ENCODE results near the gene GABBR2. TPM values are rescaled to one million over a fixed set of nuclear protein-coding genes. Genes with fewer than 3 reads are reported as not detected.

GABBR2 gene
- total RNA-seq (2021; ENCODE audit: unreplicated experiment) (6.3 TPM), Bru-seq, nascent RNA (percentile 39 among the genes with signal in this experiment), BruChase-seq, experiment 1, labeled RNA remaining after a 2-hour chase (percentile 30 among the genes with signal in this experiment), BruChase-seq, experiment 2, labeled RNA remaining after a 6-hour chase (percentile 33 among the genes with signal in this experiment)
- 9.2 TPM for polyA plus RNA-seq (2012; ENCODE audit: insufficient read length)
- long read RNA-seq, full-length matches to known transcripts = 9 of 17 reads
- long read RNA-seq, partial matches to known transcripts = 2 of 17 reads
- long read RNA-seq, other reads (novel, unspliced or antisense) = 6 of 17 reads

GRCh38 chr9:98708933-98709911, at the start of gene GABBR2:
TSS of gene GABBR2 (minus strand) at chr9:98708935. CDS start at chr9:98708737, 198 bp downstream.
- TF ChIP-seq POLR2AphosphoS5 (IDR thresholded peaks at IDR 0.05; ENCODE audit: low read depth, low read length) (no peak), CTCF (IDR thresholded peaks at IDR 0.05) (peak; percentile 37), REST (IDR thresholded peaks at IDR 0.05; ENCODE audit: insufficient read depth in 1 of 2, low read depth in 2 of 2, low read length in 1 of 2) (no peak), SIN3A (IDR thresholded peaks at IDR 0.05; ENCODE audit: borderline replicate concordance, insufficient read depth, low read depth, low read length) (no peak), TCF7L2 (IDR thresholded peaks at IDR 0.05; ENCODE audit: low read depth, low read length) (no peak)
- intact Hi-C loops (cut with micrococcal nuclease; ENCODE audit: unreplicated experiment) (loop anchor here (5.0 kb wide), 1 partner anchor 392 kb away; no protein-coding TSS in a partner anchor), in situ Hi-C loops (cut with HindIII; ENCODE audit: low pct_unique_long_range_greater_than_20kb, low sequenced_read_pairs) (no loop called here)
- Histone ChIP-seq H3K9me3 (ENCODE audit: control insufficient read depth, insufficient read depth, low read depth, low read length) (no peaks in the 10 kb centered on the region), H3K36me3 (ENCODE audit: control insufficient read depth, insufficient read depth, low read length) (no peaks in the 10 kb centered on the region), H3K4me1 (ENCODE audit: control insufficient read depth, insufficient read depth, low read length) (no peaks in the 10 kb centered on the region; the same call in 1 of the 2 replicates), H3K27ac (ENCODE audit: low read length) (no peak within 1 kb of the TSS), H3K27me3 (ENCODE audit: control insufficient read depth, insufficient read depth, low read length) (no peaks in the 10 kb centered on the region; the same call in none of the 2 replicates), H3K4me3 (ENCODE audit: low read depth in 2 of 2, low read length in 2 of 2) (peak within 1 kb of the TSS in 1 of 2 experiments; percentile 25; a peak in 2 of 4 replicates)
- DNase-seq (ENCODE audit: low read depth, low spot score) (no peak), ATAC-seq (peak; percentile 51)
- ChIA-PET CTCF (no interaction called here), POLR2A (interaction anchor here (0.6 kb wide), 1 partner anchor 101 kb away, joined by 9 read pairs; no protein-coding TSS in a partner anchor)
- no TSS peak for BruUV-seq (replicated peaks)

GRCh38 chr9:98755006-98755618, 46.4 kb upstream of the GABBR2 start:
- in situ Hi-C loops (cut with HindIII; ENCODE audit: low pct_unique_long_range_greater_than_20kb, low sequenced_read_pairs) (no loop called here), intact Hi-C loops (cut with micrococcal nuclease; ENCODE audit: unreplicated experiment) (no loop called here)
- BruUV-seq (replicated peaks) = no TSS peak
- TF ChIP-seq POLR2AphosphoS5 (IDR thresholded peaks at IDR 0.05; ENCODE audit: low read depth, low read length) (no peak), CTCF (IDR thresholded peaks at IDR 0.05) (0 out of 2 replicates have a peak, but pooled peaks have one; percentile 17), SIN3A (IDR thresholded peaks at IDR 0.05; ENCODE audit: borderline replicate concordance, insufficient read depth, low read depth, low read length) (no peak), REST (IDR thresholded peaks at IDR 0.05; ENCODE audit: insufficient read depth in 1 of 2, low read depth in 2 of 2, low read length in 1 of 2) (no peak)
- Histone ChIP-seq H3K9me3 (ENCODE audit: control insufficient read depth, insufficient read depth, low read depth, low read length) (peaks cover 9% of the 10 kb centered on the region; the same call in 1 of the 2 replicates), H3K4me3 (ENCODE audit: low read depth in 2 of 2, low read length in 2 of 2) (no peak overlapping the region), H3K27me3 (ENCODE audit: control insufficient read depth, insufficient read depth, low read length) (no peaks in the 10 kb centered on the region), H3K36me3 (ENCODE audit: control insufficient read depth, insufficient read depth, low read length) (no peaks in the 10 kb centered on the region), H3K4me1 (ENCODE audit: control insufficient read depth, insufficient read depth, low read length) (no peaks in the 10 kb centered on the region), H3K27ac (ENCODE audit: low read length) (no peak overlapping the region)
- ChIA-PET POLR2A (no interaction called here), CTCF (no interaction called here)
- ATAC-seq = no peak
- no peak for DNase-seq (ENCODE audit: low read depth, low spot score)
